GM23338 (cell line): ENCODE results near the gene TNFRSF19.

Experiments
- CTCF ChIP-seq, 2 experiments: fragments of 200-600 bp in 1 of 2; sonication (generic) in 1 of 2; conservative IDR thresholded peaks; 2 replicates each; pipeline versions ENCODE4 v1.5.1 to v1.6.1; 2016 to 2017; ENCODE audit warnings: antibody characterized with exemption in 2 of 2, low read depth in 2 of 2, mild to moderate bottlenecking in 2 of 2, moderate library complexity in 1 of 2
- EZH2 ChIP-seq: fragments of 200-600 bp; sonication (generic); IDR thresholded peaks from one replicate; pipeline ENCODE4 v1.8.0; 2017; ENCODE audit warnings: antibody characterized with exemption, mild to moderate bottlenecking, low read depth; ENCODE audit not compliant: unreplicated experiment
- POLR2AphosphoS5 ChIP-seq: IDR thresholded peaks from 2 replicates; pipeline ENCODE4 v1.6.1; 2016; ENCODE audit warnings: antibody characterized with exemption, low read depth

GRCh38 chr13:23629566-23630272 is 59.5 kb downstream of the TNFRSF19 start:
- TF ChIP-seq POLR2AphosphoS5 (no peak), CTCF (conservative IDR thresholded peaks at IDR 0.05; ENCODE audit: low read depth in 2 of 2) (no peak), EZH2 (no peak)
